Activated CD8-positive, alpha-beta memory T cell treated with anti-CD3 and anti-CD28 coated beads for 24 hours (primary cell): ENCODE data around the gene HOXB8.
A peak's percentile ranks its signal among the peaks of the same experiment; 100 is the strongest.

Experiments
- DNase-seq: peaks from one replicate; pipeline ENCODE4 v3.0.0-alpha.2; 2020

Gene HOXB8

GRCh38 chr17:48596000-48596734, 18.9 kb downstream of the HOXB8 start:
- peak; percentile 79 for DNase-seq

DNA sequence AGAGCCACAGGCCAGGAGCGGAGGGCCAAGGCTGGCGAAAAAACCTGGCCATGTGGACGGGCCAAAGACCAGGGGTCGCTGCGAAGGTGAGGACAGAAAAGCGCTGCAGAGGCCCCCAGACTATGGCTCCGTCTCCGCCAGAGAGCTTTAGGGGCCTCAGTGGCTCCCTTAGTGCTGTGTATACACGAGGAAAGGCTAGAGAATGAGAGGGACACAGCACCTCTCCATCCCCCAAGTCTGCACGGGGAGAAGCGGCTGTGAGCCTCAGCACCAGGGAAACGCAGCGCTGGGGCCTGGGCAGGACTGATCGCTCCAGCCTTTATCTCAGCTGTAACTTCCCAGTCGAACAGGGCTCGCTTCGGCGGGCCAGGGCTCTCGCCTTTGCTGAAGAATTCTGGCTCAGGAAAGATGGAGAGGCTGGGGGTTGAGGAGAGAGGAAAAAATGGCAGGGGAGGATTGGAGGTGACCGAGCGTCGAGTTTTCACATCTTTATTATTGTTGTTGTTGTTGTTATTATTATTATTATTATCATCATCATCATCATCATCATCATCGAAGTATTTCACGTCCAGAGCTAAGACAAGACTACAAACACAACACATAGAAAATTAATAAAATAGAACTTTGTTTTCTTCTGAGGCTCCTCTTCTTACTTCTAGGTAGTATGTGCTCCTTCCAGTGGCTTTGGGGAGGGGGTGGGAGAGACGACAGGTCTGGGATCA, 19.7 kb downstream of the HOXB8 start:
- DNase-seq = peak; percentile 54

- peak; percentile 56 for DNase-seq
These were observed 20.4 kb downstream of the HOXB8 start for GRCh38 chr17:48594538-48595277.

DNA sequence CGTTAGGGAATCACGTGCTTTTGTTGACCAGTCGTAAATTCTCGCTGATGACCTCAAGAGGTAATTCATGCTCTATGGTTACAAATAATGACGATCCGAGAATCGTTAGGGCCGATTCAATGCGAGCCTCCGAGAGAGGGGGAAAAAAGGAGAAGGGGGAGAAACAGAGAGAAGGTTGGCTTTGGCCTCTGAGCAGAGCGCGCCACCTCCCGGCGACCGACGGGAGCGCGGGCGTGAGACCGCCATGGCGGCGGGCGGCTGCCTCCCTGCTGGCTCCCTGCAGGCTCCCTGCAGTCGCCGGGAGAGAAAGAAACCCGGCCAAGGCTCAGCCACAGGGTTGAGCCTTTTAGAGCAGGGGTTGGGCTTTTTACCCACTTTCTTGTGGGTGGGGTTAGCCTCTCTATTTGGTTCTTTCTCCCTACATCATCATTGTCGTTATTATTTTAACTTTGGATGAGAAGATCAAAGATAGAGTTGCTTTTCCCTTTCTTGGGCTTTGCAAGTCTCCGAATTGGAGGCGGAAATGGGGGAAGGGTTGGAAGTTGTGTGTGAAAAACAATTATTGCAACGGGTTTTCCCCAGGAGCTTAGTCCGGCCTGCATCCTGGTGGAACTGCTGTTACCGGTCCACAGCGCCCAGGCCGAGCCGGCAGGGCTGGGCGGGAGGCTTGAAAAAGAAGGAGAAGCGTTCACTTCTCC, 21.1 kb downstream of the HOXB8 start:
- DNase-seq = peak; percentile 93

GRCh38 chr17:48593126-48593829, 21.8 kb downstream of the HOXB8 start, which contains the start of gene HOXB5:
Gene HOXB5 (minus strand): TSS chr17:48593779. CDS start chr17:48593682, 97 bp downstream.
- peak; percentile 77 for DNase-seq

- DNase-seq = peak; percentile 69
These were observed 22.5 kb downstream of the HOXB8 start for GRCh38 chr17:48592577-48592976.

- DNase-seq = no peak
These were observed 23.0 kb downstream of the HOXB8 start for GRCh38 chr17:48592057-48592514.

- no peak for DNase-seq
These were observed 23.6 kb downstream of the HOXB8 start for GRCh38 chr17:48591255-48592056.

GRCh38 chr17:48590607-48591161, 24.4 kb downstream of the HOXB8 start:
- DNase-seq = no peak

- DNase-seq = no peak
These were observed 25.1 kb downstream of the HOXB8 start, which contains the start of gene HOXB3 for GRCh38 chr17:48589831-48590606. Gene HOXB3 (minus strand): TSS chr17:48590241. CDS start chr17:48552474, 37,767 bp downstream.

GRCh38 chr17:48589060-48589830, 25.8 kb downstream of the HOXB8 start:
- DNase-seq = no peak

DNA sequence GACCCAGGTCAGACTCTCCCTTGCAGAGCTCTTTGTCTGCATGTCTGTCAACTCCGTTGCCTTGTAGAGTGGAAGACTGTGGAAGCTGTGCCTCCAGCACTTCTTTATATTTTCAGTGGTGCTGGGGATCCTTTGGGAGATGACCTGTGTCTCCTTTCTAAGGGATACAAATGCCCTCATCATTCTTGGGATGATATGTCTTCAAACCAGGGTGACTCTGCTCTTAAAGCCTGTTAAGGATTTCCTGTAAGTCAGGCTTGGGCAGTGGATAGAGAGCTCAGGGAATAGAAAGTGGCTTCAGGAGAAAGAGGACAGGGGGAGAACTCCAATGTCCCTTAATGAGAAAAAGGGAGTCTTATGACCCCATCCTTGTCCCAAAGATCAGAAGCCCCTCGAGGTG, 26.6 kb downstream of the HOXB8 start:
- DNase-seq = no peak

- DNase-seq = no peak
These were observed 27.0 kb downstream of the HOXB8 start for GRCh38 chr17:48588074-48588415.

DNA sequence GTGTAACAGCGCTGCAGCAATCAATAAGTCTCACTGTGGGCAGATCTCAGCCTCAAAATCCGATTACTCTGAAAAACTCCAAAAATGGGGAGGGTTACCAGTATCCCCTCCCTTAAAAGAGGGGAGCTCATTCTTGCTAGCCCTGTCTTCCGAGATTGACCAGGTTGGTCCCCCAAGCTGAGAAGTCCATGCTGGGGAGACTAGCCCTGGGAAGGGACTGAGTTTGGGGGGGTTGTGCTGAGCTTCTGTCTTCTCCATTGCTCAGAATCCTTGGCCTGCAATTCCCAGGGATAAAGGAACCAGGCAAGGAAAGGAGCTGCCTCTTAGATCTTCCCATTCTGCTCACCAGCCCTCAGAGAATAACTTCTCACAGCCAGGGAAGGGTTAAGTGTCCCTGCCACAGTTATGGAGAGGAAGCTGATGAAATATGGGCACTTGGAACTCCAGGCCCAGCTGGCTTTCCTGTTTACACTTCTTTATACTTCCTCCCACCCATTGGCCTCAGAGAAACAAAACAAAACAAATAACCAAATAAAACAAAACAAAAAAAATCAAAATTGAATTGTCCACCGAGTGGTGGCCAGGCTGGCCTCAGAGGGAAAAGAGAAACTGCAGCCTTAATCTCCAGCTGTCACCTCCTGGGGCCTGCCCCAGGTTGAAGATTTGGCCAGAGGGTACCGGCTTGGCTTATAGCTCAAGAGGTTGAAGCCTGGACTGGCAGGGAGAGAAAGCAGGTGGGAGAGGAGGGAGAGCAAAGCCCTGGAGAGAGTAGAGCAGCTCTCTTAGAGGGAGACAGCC, 27.6 kb downstream of the HOXB8 start:
- DNase-seq = no peak

DNA sequence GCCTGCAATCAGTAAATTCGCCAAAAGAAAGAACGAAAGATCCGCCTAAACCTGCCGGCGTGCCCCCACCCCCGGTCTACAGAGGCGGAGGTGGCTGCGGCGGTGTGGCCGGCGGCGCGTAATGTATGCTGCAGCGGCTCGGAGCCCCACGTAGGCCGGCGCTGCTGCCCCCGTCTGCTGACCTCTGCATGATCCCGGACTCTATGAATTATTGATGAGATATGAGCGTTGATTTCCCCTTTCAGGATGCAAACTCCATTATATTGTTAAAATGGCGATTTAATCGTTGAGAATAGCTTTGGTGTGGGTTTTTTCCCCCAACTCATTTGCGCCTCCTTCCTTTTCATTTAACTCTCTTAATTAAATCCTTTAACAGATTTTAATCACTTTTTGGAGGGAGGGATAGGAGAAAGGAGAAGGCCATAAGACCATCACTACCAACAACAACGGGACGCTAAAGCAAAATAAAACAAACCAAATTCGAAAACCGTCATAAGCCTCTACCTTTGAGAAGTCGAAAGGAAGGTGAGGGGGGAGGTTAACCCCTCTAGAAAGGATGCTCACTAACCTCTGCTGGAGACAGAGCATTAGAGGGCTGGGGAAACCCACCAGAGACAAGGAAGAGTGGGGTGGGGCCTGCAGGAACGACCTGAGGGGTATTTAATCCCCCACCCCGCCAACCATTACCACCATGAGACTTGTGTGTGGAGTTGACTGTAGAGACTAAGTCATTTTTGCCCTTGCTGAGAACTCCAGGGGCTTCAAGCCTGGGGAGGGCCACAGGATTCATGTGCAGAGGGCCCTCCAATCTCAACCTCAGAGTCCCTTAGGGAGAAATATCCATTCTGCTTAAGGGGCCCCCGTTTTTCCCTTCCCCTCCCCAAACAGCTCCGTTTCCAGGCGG, 28.5 kb downstream of the HOXB8 start:
- no peak for DNase-seq

- no peak for DNase-seq
These were observed 30.8 kb downstream of the HOXB8 start for GRCh38 chr17:48584223-48584741.

DNA sequence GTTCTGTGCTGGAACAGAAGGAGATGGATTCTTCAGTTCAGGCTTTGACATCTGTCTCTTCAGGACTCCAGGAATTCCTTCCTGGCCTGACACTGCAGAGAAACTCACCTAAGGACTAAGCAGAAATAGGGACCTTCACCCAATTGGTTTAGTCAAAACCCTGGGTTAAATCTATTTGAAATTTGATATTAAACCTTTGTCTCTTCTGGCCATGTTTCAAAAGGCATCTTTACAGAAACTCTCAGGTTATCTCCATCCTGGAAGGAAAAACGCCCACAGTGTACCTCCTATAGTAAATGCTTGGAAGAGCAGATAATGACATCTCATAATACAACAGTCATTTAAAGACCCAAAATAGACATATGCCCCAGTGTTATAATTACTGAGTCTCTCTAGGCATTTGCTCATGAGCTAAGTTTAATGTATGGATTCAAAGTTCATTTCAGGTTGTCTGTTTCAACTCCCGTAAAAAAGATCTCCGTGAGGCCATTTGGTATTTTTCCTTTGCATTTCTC, 31.3 kb downstream of the HOXB8 start:
- DNase-seq = no peak
